WTC11 (cell line): Measurements from ENCODE around the gene KCNV2. TPM values are rescaled to one million over a fixed set of nuclear protein-coding genes. Genes with fewer than 3 reads are reported as not detected.

Experiments
- total RNA-seq: library from RNA; stranded (reverse); gene quantifications from 3 replicates; pipeline ENCODE4 v1.2.3, GENCODE V29; 2021

KCNV2 gene
- total RNA-seq, 1 experiment from 2014 or later, result not detected

Other genes with a start within 250 kb of the KCNV2 start
- 40.8 to 57.1 TPM (median 56.6 TPM) in 3 replicates for gene VLDLR, start 95.7 kb upstream of the KCNV2 start, total RNA-seq
- gene PUM3, start 126.6 kb downstream of the KCNV2 start, total RNA-seq, result 69.1 to 86.6 TPM (median 76.3 TPM) in 3 replicates